Right lobe of liver (tissue), 4 donors: Measurements from ENCODE around the gene FAM163A.

Source experiments
- POLR2A ChIP-seq: fragments of 450-650 bp; IDR thresholded peaks from one replicate; pipeline ENCODE4 v1.6.1; 2017; ENCODE audit warnings: antibody characterized with exemption, mild to moderate bottlenecking
- TF ChIP-seq, protein P1 (sequence below), 4 donors: fragments of 200-600 bp in 3 of 4; fragments of 450-650 bp in 1 of 4; IDR thresholded peaks; one replicate each; pipeline versions ENCODE4 v1.5.1 to v1.8.0; 2016 to 2022; ENCODE audit warnings: antibody characterized with exemption in 4 of 4, mild to moderate bottlenecking in 2 of 4
- donor health status: DM: no; HTN: no; CAD: no.
- donor health status: DM: no; HTN: no; CAD: no.
- donor health status: DM: no; HTN: yes; CAD: no.

DNA sequence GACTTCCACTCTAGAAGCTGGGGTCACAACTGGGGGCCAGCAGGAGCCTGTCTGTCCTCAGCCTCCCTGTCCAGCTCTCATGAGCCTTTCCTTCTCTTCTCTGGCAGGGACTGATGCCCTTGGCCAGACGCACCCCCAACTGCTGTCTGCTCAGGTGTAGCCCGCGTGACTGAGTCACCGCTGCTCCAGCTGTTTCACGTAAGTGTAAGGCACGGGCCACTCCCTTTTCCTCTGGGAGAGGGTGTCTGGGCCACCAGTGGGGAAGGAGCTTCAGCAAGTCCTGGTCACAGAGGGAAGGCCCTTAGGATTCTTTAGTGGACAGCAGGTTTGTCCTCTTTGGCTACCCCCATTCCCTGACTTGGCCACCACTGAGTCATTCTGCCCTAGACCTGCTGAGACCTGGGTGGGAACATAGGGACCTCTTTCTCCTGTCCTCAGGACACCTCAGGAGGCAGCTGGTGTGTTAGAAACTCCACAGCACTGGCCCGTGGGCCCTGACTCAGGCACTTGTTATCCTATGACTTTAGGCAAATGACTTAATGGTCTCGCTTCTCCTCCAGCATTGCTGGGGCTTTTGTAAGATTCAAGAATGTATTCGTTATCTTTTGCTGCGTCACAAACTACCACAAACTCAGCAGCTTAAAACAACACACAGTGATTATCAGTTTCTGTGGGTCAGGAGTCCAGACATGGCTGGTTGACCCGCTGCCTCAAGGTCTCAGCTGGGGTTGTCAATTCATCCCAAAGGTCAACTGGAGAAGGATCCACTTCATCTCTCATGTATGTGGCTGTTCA lies 64.8 kb downstream of the FAM163A start:
- TF ChIP-seq, protein P1, sequence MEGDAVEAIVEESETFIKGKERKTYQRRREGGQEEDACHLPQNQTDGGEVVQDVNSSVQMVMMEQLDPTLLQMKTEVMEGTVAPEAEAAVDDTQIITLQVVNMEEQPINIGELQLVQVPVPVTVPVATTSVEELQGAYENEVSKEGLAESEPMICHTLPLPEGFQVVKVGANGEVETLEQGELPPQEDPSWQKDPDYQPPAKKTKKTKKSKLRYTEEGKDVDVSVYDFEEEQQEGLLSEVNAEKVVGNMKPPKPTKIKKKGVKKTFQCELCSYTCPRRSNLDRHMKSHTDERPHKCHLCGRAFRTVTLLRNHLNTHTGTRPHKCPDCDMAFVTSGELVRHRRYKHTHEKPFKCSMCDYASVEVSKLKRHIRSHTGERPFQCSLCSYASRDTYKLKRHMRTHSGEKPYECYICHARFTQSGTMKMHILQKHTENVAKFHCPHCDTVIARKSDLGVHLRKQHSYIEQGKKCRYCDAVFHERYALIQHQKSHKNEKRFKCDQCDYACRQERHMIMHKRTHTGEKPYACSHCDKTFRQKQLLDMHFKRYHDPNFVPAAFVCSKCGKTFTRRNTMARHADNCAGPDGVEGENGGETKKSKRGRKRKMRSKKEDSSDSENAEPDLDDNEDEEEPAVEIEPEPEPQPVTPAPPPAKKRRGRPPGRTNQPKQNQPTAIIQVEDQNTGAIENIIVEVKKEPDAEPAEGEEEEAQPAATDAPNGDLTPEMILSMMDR (IDR thresholded peaks at IDR 0.05) = no peak
- TF ChIP-seq POLR2A = no peak
